ENCODE measurements around the gene TBC1D22A.
A peak's percentile ranks its signal among the peaks of the same experiment; 100 is the strongest.

The TBC1D22A gene

GRCh38 chr22:47142427-47143046, 380.1 kb downstream of the TBC1D22A start:
- no peak for DNase-seq (ENCODE audit: low spot score)

GRCh38 chr22:47143249-47143938, 380.9 kb downstream of the TBC1D22A start:
- DNase-seq (ENCODE audit: low spot score): no peak

GRCh38 chr22:47144076-47144765, 381.8 kb downstream of the TBC1D22A start:
- no peak for DNase-seq (ENCODE audit: low spot score)

- DNase-seq (ENCODE audit: low spot score): no peak
Measured at GRCh38 chr22:47144791-47145425, 382.5 kb downstream of the TBC1D22A start.

GRCh38 chr22:47145883-47146282, 383.4 kb downstream of the TBC1D22A start:
- DNase-seq (ENCODE audit: low spot score): no peak

- DNase-seq (ENCODE audit: low spot score): no peak
Measured at GRCh38 chr22:47146391-47146790, 383.9 kb downstream of the TBC1D22A start.

GRCh38 chr22:47146941-47147340, 384.5 kb downstream of the TBC1D22A start:
- DNase-seq (ENCODE audit: low spot score): no peak

- DNase-seq (ENCODE audit: low spot score): no peak
Measured at GRCh38 chr22:47147572-47147971, 385.1 kb downstream of the TBC1D22A start.

- no peak for DNase-seq (ENCODE audit: low spot score)
Measured at GRCh38 chr22:47148510-47148909, 386.1 kb downstream of the TBC1D22A start.

GRCh38 chr22:47148956-47149728, 386.7 kb downstream of the TBC1D22A start:
- no peak for DNase-seq (ENCODE audit: low spot score)

GRCh38 chr22:47149976-47150375, 387.5 kb downstream of the TBC1D22A start:
- no peak for DNase-seq (ENCODE audit: low spot score)

GRCh38 chr22:47150426-47150825, 388.0 kb downstream of the TBC1D22A start:
- no peak for DNase-seq (ENCODE audit: low spot score)

- DNase-seq (ENCODE audit: low spot score): no peak
Measured at GRCh38 chr22:47151064-47151463, 388.6 kb downstream of the TBC1D22A start.

- no peak for DNase-seq (ENCODE audit: low spot score)
Measured at GRCh38 chr22:47151490-47151889, 389.0 kb downstream of the TBC1D22A start.

GRCh38 chr22:47152236-47152635, 389.8 kb downstream of the TBC1D22A start:
- no peak for DNase-seq (ENCODE audit: low spot score)

- DNase-seq (ENCODE audit: low spot score): no peak
Measured at GRCh38 chr22:47152938-47153337, 390.5 kb downstream of the TBC1D22A start.

GRCh38 chr22:47153854-47154525, 391.5 kb downstream of the TBC1D22A start:
- no peak for DNase-seq (ENCODE audit: low spot score)

GRCh38 chr22:47154621-47155081, 392.2 kb downstream of the TBC1D22A start:
- DNase-seq (ENCODE audit: low spot score): peak; percentile 50

GRCh38 chr22:47155131-47155885, 392.9 kb downstream of the TBC1D22A start:
- no peak for DNase-seq (ENCODE audit: low spot score)

GRCh38 chr22:47155912-47156311, 393.5 kb downstream of the TBC1D22A start:
- DNase-seq (ENCODE audit: low spot score): no peak

All from putamen (tissue), 1 donor.